Effector memory CD8-positive, alpha-beta T cell (primary cell): ENCODE measurements around the gene EPB41L2.

ENCODE experiments used
- ATAC-seq: fragments of 150-1000 bp; cut with Tn5 transposase; replicated peaks from 2 replicates; pipeline ENCODE4 v1.10.0; 2021; ENCODE audit warnings: mild to moderate bottlenecking, moderate library complexity
- DNase-seq, 3 experiments: peaks; one replicate each; pipeline ENCODE4 v3.0.0; 2021
- H3K27ac Mint-ChIP-seq, 2 donors: one replicate each; pipeline ENCODE4 v1.8.0; 2022; ENCODE audit warnings: mild to moderate bottlenecking in 2 of 2, mixed read lengths in 2 of 2, moderate library complexity in 2 of 2
- H3K27me3 Mint-ChIP-seq, 2 donors: one replicate each; pipeline ENCODE4 v1.8.0; 2022; ENCODE audit warnings: mixed read lengths in 2 of 2
- H3K36me3 Mint-ChIP-seq: one replicate; pipeline ENCODE4 v1.8.0; 2022; ENCODE audit warnings: mild to moderate bottlenecking, moderate library complexity, mixed read lengths; ENCODE audit not compliant: insufficient read depth
- H3K4me1 Mint-ChIP-seq, 2 donors: one replicate each; pipeline ENCODE4 v1.8.0; 2022; ENCODE audit warnings: low read depth in 2 of 2, mixed read lengths in 2 of 2
- H3K4me3 Mint-ChIP-seq, 2 donors: one replicate each; pipeline ENCODE4 v1.8.0; 2022; ENCODE audit warnings: mild to moderate bottlenecking in 2 of 2, mixed read lengths in 2 of 2, moderate library complexity in 2 of 2
- H3K9me3 Mint-ChIP-seq, 2 donors: one replicate each; pipeline ENCODE4 v1.8.0; 2022; ENCODE audit warnings: mixed read lengths in 2 of 2

The EPB41L2 gene

DNA sequence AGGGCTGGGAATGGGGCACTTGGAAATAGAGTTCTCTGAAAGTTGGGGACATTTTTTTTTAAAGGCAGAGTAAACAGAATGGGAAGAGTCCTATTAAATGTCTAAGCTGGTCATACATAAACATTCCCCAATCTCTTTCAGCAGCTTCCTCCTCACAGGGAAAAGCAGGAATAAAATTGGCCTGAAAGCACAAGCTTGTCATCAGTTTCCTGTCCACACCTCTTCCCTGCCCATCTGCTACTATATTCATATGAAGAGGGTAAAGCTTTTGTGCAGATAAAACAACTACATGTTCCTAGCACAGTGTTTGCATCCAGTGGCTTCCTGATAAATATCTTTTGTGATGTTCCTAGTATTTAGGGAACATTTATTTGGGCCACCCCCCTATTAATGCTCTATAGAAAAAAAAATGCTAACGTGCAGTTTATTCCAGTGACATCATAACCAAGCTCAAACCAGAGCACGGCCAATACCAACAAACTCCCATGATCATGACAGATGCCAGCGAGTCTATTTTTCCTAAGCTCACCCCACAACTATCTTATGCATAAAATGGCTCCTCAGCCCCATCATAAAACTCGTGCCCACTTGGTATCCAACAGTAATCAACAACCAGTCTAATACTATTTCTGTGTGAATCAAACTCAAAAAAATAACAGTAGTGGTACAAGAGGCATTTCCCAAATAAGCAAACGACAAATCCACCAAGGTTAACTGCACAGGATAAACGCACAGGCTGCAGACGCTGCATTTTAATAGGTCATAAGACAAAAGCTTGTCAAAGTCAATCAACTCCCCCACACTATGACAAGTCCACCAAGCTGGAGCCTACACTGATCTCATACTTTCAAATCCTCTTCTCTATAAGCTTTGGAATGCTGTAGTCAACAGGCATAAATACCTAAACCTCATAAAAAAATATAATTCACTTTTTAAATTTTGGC lies 95.3 kb downstream of the EPB41L2 start:
- Mint-ChIP-seq H3K27ac (no peak overlapping the region), H3K9me3 (no peaks in the 10 kb centered on the region), H3K4me1 (no peaks in the 10 kb centered on the region), H3K4me3 (no peak overlapping the region), H3K27me3 (no peaks in the 10 kb centered on the region), H3K36me3 (peaks cover 3% of the 10 kb centered on the region)
- DNase-seq (no peak), ATAC-seq (no peak)

DNA sequence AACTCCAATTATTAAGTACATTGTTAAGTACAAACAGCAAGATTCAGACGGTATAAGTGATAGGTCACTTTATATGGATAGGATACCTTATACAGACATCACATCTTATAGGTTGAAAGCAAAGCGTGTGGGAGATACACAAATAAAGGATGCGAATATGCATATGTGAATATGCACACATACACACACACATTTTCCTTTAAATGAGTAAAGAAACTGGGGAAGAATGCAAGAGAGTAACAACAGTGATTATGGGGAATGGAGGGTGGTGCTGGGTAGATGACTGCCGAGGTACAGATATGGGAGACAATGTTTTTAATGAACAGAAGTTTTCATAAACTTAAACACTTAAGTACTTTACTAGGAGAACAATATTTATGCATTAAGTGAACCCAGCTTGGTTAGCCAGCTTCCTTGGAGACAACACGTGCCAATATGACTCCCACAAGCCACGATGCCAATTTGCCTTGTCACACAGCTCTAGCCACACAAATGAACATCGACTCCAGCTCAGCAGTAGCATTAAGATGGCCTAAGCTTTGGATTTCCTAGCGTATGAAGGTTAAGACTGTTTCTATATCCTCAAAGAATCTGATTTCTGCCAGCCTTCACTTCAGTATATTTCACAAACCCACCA lies 96.6 kb downstream of the EPB41L2 start:
- Mint-ChIP-seq H3K27ac (no peak overlapping the region), H3K9me3 (no peaks in the 10 kb centered on the region), H3K36me3 (peaks cover 3% of the 10 kb centered on the region), H3K4me1 (no peaks in the 10 kb centered on the region), H3K27me3 (no peaks in the 10 kb centered on the region), H3K4me3 (no peak overlapping the region)
- no peak for DNase-seq
- no peak for ATAC-seq

DNA sequence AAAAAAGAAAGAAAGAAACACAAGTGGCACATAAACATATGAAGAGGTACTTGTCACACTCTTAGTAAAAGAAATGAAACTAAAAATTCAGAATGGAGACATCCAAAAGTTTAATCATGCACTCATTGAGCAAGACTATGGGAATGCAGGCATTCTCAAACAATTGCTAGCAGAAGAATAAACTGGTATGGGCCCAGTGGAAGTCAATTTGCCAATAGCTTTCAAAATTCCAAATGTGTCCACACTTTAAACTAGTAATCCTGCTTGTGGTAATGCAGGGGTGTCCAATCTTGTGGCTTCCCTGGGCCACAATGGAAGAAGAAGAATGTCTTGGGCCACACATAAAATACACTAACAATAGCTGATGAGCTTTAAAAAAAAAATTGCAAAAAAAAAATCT lies 97.4 kb downstream of the EPB41L2 start:
- Mint-ChIP-seq H3K27me3 (no peaks in the 10 kb centered on the region), H3K4me1 (no peaks in the 10 kb centered on the region), H3K36me3 (peaks cover 3% of the 10 kb centered on the region), H3K9me3 (no peaks in the 10 kb centered on the region), H3K4me3 (no peak overlapping the region), H3K27ac (no peak overlapping the region)
- ATAC-seq (no peak), DNase-seq (no peak)

DNA sequence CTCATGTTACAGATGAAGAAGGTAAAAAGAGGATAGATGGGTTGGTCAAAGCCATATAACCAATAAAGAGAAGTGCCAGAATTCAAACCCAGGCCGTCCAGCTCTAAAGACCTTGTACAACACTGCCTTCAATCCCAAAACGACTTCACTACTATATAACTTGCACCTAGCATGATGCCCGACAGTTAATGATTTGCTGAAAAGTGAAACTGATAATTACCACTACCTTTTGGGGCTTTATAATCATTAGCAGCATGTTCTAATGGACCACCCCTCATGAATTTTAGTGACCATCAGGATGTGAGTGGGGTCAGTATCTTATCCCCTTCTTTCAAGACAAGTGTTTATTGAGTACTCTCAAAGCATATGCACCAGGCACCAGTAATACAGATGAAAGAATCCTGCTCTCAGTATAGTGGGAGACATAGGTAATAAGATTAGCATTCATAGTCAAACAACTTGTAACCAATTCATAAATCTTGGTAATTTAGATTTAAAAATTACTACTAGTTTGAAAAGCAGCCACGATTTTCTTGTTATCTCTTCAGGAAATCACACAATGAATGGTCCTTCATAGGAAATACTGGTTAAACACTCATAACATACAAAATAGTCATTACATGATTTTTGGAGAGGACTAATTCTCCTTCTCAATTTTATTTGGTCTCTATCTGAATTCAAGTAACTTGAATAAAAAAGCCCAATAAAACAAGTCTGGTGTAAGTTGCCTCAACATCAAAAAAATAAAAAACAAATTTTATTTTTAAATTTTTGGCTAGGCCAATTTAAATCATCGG lies 98.0 kb downstream of the EPB41L2 start:
- H3K4me3 Mint-ChIP-seq = no peak overlapping the region
- no peak for DNase-seq
- no peak for ATAC-seq
- H3K27ac Mint-ChIP-seq = no peak overlapping the region
- no peaks in the 10 kb centered on the region for H3K9me3 Mint-ChIP-seq
- no peaks in the 10 kb centered on the region for H3K27me3 Mint-ChIP-seq
- H3K4me1 Mint-ChIP-seq = no peaks in the 10 kb centered on the region
- peaks cover 3% of the 10 kb centered on the region for H3K36me3 Mint-ChIP-seq

DNA sequence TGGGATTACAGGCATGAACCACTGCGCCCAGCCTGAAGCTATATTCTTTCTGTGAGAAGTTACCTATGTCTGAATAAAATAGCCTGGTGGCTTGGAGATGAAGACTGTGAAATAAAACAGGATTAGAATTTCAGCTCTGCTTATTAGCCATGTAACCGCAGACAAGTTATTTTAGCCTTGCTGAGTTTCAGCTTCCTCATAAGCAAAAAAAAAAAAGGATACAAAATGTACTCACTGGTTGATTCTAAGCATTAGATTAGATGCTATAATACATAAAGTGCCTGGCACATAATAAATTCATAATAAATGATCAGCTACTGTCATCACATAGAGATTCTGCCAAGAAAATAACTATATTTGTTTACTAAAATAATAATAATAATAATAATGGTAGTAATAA lies 98.8 kb downstream of the EPB41L2 start:
- no peaks in the 10 kb centered on the region for H3K9me3 Mint-ChIP-seq
- peaks cover 3% of the 10 kb centered on the region for H3K36me3 Mint-ChIP-seq
- no peak for ATAC-seq
- H3K27me3 Mint-ChIP-seq = no peaks in the 10 kb centered on the region
- DNase-seq = no peak
- H3K4me1 Mint-ChIP-seq = no peaks in the 10 kb centered on the region
- no peak overlapping the region for H3K4me3 Mint-ChIP-seq
- H3K27ac Mint-ChIP-seq = no peak overlapping the region

DNA sequence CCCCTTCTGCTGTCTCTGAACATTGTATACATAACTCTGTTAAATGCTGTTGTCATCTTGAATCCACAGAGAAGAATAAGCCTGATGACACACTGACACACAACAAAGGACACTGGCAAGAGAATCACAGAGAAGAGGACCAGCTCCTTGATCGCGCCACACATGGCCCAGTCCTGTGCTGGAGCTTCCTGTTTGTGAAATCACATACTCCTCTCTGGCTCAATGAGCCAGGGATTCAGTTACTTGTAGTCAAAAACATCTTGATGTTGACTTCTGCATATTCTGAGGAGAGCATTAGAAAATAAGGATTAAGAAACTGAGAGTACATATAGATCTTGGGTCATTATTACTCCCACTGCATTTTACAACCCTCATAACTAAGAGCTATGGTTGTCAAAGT lies 100.1 kb downstream of the EPB41L2 start:
- H3K27me3 Mint-ChIP-seq = no peaks in the 10 kb centered on the region
- H3K4me3 Mint-ChIP-seq = no peak overlapping the region
- no peak for DNase-seq
- H3K9me3 Mint-ChIP-seq = no peaks in the 10 kb centered on the region
- H3K36me3 Mint-ChIP-seq = peaks cover 3% of the 10 kb centered on the region
- H3K4me1 Mint-ChIP-seq = no peaks in the 10 kb centered on the region
- no peak overlapping the region for H3K27ac Mint-ChIP-seq
- ATAC-seq = no peak

DNA sequence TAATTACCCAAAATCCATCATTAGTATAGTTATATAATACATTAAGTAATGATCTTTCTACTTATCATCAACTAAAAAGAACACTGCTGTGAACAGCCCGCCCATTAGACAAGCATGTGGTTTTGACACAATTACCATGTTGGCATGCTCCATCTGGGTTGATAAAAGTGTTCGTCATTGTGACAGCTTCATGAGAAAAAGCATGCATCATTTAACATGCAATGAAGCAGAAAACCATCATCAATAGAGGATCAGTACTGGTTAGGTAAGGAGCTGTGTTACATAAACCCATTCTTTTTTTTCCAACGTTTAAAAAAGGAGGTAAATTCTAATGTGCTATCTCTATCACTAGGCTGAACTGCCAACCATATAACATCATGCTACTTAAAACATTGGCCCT lies 101.9 kb downstream of the EPB41L2 start:
- H3K36me3 Mint-ChIP-seq = peaks cover 3% of the 10 kb centered on the region
- H3K4me1 Mint-ChIP-seq = no peaks in the 10 kb centered on the region
- H3K4me3 Mint-ChIP-seq = no peak overlapping the region
- DNase-seq (no peak), ATAC-seq (no peak)
- no peaks in the 10 kb centered on the region for H3K9me3 Mint-ChIP-seq
- no peaks in the 10 kb centered on the region for H3K27me3 Mint-ChIP-seq
- no peak overlapping the region for H3K27ac Mint-ChIP-seq

DNA sequence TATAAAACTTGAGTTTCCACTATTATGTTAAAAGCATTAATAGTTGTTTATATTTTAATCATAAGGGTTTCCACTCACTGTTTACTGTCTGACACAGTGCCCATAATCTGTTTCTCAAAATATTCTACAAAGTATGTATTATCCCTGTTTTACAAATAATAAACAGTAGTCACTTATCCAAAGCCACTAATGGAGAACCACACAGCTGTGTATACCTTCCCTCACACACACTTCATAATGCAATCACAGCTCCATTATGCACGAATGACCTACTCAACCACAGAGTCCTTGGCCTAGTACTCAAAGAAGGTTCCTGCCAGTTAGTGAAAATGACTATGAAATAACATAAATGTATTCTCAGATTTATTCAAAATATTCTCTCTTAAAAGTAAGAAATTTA lies 103.1 kb downstream of the EPB41L2 start:
- ATAC-seq (no peak), DNase-seq (no peak)
- Mint-ChIP-seq H3K4me3 (no peak overlapping the region), H3K36me3 (peaks cover 3% of the 10 kb centered on the region), H3K27me3 (no peaks in the 10 kb centered on the region), H3K4me1 (no peaks in the 10 kb centered on the region), H3K9me3 (no peaks in the 10 kb centered on the region), H3K27ac (no peak overlapping the region)

DNA sequence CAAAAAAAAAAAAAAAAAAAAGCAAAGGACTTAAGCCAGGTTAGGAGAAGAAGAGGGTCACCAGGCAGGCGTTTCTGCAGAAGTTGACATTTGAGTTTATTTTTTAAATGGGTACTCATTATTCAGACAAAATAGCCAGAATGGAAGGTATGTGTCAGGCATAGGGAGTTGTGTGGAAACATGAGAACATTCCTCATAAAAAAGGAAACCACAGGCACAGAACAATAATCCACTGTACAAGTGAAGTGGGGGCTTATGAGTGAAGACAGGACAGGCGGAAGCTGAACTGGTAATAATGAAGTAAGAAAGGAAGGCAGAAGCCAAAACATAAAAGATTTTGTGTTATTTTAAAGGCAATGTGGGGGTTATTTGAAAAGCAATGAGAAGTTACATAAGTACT lies 104.6 kb downstream of the EPB41L2 start:
- no peaks in the 10 kb centered on the region for H3K9me3 Mint-ChIP-seq
- no peaks in the 10 kb centered on the region for H3K36me3 Mint-ChIP-seq
- H3K27me3 Mint-ChIP-seq = no peaks in the 10 kb centered on the region
- DNase-seq (no peak), ATAC-seq (no peak)
- H3K4me3 Mint-ChIP-seq = no peak overlapping the region
- H3K27ac Mint-ChIP-seq = no peak overlapping the region
- H3K4me1 Mint-ChIP-seq = no peaks in the 10 kb centered on the region

DNA sequence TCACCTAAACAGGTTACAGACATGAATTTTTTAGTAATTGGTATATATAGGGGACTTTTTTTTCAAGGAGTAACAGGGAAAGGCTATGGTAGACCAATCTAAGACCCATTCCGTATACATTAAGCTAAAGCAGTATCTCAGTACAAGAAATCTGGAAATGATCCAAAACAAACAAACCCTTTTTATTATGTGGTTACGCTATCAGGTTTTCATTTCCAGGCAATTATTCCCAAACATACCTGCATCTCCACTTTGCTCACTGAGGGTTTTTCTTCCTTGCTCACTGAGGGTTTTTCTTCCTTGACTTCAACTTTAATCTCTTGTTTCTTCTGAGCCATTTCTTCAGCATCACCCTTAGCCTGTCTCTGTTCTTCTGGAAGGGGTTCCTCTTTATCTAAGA lies 107.3 kb downstream of the EPB41L2 start:
- DNase-seq (no peak), ATAC-seq (no peak)
- H3K36me3 Mint-ChIP-seq = no peaks in the 10 kb centered on the region
- H3K27ac Mint-ChIP-seq = no peak overlapping the region
- H3K4me1 Mint-ChIP-seq = no peaks in the 10 kb centered on the region
- H3K4me3 Mint-ChIP-seq = no peak overlapping the region
- H3K9me3 Mint-ChIP-seq = no peaks in the 10 kb centered on the region
- H3K27me3 Mint-ChIP-seq = no peaks in the 10 kb centered on the region

DNA sequence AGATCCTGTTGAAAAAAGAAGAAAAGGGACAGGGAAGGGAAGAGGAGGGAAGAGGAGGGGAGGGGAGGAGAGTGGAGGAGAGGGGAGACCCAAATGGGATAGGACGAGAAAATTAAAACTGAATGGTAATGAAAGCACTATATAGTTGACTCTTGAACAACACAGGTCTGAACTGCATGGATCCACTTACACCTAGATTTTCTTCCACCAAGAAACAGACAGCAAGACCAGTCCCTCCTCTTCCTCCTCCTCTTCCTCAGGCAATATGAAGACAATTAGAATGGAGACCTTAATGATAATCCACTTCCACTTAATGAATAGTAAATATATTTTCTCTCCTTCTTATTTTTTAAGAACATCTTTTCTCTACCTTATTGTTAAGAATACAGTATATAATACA lies 113.5 kb downstream of the EPB41L2 start:
- Mint-ChIP-seq H3K9me3 (no peaks in the 10 kb centered on the region), H3K27me3 (no peaks in the 10 kb centered on the region), H3K4me1 (no peaks in the 10 kb centered on the region), H3K4me3 (no peak overlapping the region), H3K27ac (no peak overlapping the region), H3K36me3 (no peaks in the 10 kb centered on the region)
- ATAC-seq (no peak), DNase-seq (no peak)

DNA sequence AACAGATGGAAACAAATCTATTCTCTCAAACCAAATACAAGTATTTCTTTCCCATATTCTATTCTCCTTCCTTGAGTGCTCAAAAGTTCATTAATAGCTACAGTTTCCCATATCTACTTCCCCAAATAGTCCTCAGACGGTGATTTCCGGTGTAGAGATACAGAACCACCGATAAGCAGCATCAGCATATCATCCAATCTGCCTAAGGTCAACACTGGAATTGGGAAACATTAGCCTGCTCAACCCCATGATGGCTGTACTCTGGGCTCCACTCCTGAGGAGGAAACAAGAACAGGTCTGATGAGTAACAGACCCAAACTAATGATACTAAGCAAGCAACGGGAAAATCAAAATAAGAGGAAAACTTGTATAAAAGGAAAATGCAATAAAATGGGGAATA lies 115.6 kb downstream of the EPB41L2 start:
- Mint-ChIP-seq H3K27me3 (no peaks in the 10 kb centered on the region), H3K4me3 (no peak overlapping the region), H3K36me3 (no peaks in the 10 kb centered on the region), H3K27ac (no peak overlapping the region), H3K9me3 (no peaks in the 10 kb centered on the region), H3K4me1 (no peaks in the 10 kb centered on the region)
- ATAC-seq (no peak), DNase-seq (no peak)

DNA sequence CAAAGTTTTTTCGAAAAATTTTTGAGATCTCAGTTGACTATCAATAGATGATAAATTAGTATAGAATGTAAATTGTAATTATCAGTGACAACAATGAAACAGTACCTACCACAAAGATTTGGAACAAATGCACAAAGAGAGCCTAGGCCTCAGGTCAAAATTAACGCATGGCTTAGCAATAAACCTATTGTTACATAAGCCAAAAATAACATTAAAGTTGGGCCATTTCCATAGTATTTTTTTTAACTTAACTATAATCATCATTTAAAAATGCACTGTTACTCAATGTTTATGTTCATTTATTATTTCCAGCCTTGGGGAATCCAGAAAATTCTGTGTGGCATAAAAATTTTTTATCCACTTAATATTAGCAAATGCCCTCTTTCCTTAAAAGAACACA lies 117.0 kb downstream of the EPB41L2 start:
- H3K27me3 Mint-ChIP-seq = no peaks in the 10 kb centered on the region
- no peaks in the 10 kb centered on the region for H3K4me1 Mint-ChIP-seq
- H3K36me3 Mint-ChIP-seq = no peaks in the 10 kb centered on the region
- no peaks in the 10 kb centered on the region for H3K9me3 Mint-ChIP-seq
- ATAC-seq = no peak
- no peak for DNase-seq
- no peak overlapping the region for H3K4me3 Mint-ChIP-seq
- no peak overlapping the region for H3K27ac Mint-ChIP-seq
